Measurements from ENCODE around the gene KRT17. TPM values are rescaled to one million over a fixed set of nuclear protein-coding genes. Genes with fewer than 3 reads are reported as not detected.
A peak's percentile ranks its signal among the peaks of the same experiment; 100 is the strongest.

Gene KRT17
- total and polyA plus RNA-seq, 12 donors: 0.39 to 1.3 (median 0.55) TPM; not detected in 7

DNA sequence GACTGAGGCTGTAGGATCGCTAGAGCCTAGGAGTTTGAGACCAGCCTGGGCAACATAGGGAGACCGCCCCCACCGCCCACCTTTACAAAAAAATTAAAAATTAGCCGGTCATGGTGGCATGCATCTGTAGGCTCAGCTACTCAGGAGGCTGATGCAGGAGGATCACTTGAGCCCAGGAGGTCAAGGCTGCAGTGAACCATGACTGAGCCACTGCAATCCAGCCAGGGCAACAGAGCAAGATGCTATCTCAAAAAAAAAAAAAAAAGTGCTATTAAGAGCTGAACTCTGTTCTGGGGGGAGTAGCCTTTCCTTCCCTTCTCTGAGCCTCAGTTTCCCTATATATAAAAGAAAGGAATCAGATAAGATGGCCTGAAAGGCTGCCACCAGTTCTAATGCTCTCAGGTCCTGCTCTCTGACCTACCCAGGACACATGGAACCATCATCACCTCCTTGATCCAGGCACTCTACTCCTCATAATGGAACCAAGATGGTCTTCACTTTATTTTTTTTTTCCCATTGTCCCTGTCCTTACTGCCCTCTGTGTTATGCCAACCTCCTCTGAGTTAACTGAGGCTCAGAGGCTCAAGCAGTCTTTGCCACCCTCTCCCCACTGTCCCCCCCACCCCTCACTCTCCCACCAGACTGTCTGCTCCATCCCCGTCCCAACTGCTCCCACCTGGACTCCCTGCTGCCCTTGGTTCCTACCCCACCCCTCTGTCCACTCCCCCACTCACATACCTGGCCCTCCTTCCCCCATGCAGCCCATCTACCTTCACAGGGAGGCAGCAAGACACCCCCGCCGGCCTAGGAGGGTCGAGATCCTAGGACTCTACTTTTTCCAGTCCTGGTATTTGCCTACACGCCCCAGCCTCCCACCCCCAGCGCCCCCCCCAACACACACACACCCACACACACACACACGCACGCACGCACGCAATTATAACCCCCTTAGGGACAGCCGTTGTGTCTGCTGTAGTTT lies 40.5 kb upstream of the KRT17 start:
- Histone ChIP-seq H3K9me3 (replicated peaks in 1 of 3) (no peaks in the 10 kb centered on the region), H3K36me3 (replicated peaks in 1 of 2) (no peaks in the 10 kb centered on the region), H3K27ac (peak overlapping the region in 1 of 5 donors; percentile 86), H3K27me3 (no peaks in the 10 kb centered on the region), H3K4me3 (peak overlapping the region in 2 of 4 donors; percentile 37 to 52), H3K4me1 (replicated peaks in 1 of 2) (peaks cover 13 to 18% of the 10 kb centered on the region in 2 donors)
- WGBS, 4 donors: 43 to 67% (median 48%) methylated on average over 8 to 15 of the region's 15 CpGs
- no peak for DNase-seq
- TF ChIP-seq, protein P1, sequence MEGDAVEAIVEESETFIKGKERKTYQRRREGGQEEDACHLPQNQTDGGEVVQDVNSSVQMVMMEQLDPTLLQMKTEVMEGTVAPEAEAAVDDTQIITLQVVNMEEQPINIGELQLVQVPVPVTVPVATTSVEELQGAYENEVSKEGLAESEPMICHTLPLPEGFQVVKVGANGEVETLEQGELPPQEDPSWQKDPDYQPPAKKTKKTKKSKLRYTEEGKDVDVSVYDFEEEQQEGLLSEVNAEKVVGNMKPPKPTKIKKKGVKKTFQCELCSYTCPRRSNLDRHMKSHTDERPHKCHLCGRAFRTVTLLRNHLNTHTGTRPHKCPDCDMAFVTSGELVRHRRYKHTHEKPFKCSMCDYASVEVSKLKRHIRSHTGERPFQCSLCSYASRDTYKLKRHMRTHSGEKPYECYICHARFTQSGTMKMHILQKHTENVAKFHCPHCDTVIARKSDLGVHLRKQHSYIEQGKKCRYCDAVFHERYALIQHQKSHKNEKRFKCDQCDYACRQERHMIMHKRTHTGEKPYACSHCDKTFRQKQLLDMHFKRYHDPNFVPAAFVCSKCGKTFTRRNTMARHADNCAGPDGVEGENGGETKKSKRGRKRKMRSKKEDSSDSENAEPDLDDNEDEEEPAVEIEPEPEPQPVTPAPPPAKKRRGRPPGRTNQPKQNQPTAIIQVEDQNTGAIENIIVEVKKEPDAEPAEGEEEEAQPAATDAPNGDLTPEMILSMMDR (IDR thresholded peaks at IDR 0.05): no peak
- TF ChIP-seq POLR2A (IDR thresholded peaks at IDR 0.05): no peak
- intact Hi-C loops (cut with DNase I): loop anchor here in 1 of 2 donors (5.0 kb wide), 2 partner anchors 758 to 863 kb away; no protein-coding TSS in a partner anchor

DNA sequence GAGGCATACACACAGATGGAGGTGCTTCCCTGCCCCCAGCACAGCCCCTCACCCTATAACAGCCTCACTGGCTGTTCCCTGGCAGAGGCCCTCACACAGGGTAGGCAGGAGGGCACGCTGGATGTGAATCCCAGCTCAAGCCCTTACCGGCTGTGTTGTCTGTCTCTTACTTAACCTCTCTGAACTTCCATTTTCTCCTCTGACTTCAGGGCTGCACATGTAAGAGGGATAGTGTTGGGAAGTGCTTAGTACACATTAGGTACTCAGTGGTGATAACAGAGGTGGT lies 39.7 kb upstream of the KRT17 start:
- 71 to 94% (median 81%) methylated on average over 2 of the region's 2 CpGs for WGBS, 4 donors
- H3K36me3 ChIP-seq (replicated peaks in 1 of 2): no peaks in the 10 kb centered on the region
- DNase-seq: no peak
- intact Hi-C loops (cut with DNase I): loop anchor here in 1 of 2 donors (5.0 kb wide), 1 partner anchor 757 kb away; no protein-coding TSS in a partner anchor
- no peak for TF ChIP-seq POLR2A (IDR thresholded peaks at IDR 0.05)
- TF ChIP-seq, protein P1 (IDR thresholded peaks at IDR 0.05): no peak
- no peak overlapping the region for H3K4me3 ChIP-seq
- H3K4me1 ChIP-seq (replicated peaks in 1 of 2): peaks cover 13 to 18% of the 10 kb centered on the region in 2 donors
- H3K27ac ChIP-seq: no peak overlapping the region
- H3K27me3 ChIP-seq: no peaks in the 10 kb centered on the region
- H3K9me3 ChIP-seq (replicated peaks in 1 of 3): no peaks in the 10 kb centered on the region

DNA sequence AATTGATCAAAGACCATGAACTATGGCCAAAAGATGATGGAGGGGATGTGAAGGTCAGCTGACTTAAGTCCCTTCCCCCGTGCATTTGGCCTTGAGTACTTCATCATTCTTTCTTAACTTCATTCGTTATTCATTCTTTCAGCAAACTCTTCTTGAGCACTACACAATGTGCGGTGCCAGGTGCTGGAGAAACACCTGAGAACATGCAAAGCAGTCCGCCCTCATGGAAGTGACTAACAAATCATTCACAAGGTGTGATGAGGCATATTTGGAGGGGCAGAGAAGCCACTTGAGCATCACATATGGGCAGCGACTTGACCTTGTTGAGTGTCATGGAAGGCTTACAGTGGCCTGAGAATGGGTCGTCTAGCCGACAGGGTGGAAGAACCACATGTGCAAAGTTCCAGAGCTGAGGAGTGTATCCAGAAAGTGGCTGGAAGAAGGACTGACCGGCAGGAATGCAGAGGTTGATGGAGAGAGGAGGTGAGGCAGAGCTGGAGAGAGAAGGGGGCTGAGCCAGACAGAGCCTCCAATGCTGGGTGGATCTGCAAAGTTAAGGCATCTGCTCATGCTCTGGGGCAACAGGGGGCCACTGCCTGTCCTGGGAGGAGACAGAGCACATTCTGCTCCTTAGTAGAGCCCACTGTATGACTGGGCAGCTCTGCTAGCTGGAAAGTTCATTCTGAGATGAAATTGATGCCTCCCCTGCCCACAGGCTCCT lies 39.2 kb upstream of the KRT17 start:
- no peak overlapping the region for H3K27ac ChIP-seq
- no peaks in the 10 kb centered on the region for H3K27me3 ChIP-seq
- intact Hi-C loops (cut with DNase I): loop anchor here in 1 of 2 donors (5.0 kb wide), 1 partner anchor 756 kb away; no protein-coding TSS in a partner anchor
- 61 to 65% (median 63%) methylated on average over 8 of the region's 8 CpGs for WGBS, 4 donors
- H3K4me1 ChIP-seq (replicated peaks in 1 of 2): peaks cover 13 to 18% of the 10 kb centered on the region in 2 donors
- no peaks in the 10 kb centered on the region for H3K36me3 ChIP-seq (replicated peaks in 1 of 2)
- no peak overlapping the region for H3K4me3 ChIP-seq
- TF ChIP-seq, protein P1 (IDR thresholded peaks at IDR 0.05): no peak
- TF ChIP-seq POLR2A (IDR thresholded peaks at IDR 0.05): no peak
- DNase-seq: no peak
- H3K9me3 ChIP-seq (replicated peaks in 1 of 3): no peaks in the 10 kb centered on the region

DNA sequence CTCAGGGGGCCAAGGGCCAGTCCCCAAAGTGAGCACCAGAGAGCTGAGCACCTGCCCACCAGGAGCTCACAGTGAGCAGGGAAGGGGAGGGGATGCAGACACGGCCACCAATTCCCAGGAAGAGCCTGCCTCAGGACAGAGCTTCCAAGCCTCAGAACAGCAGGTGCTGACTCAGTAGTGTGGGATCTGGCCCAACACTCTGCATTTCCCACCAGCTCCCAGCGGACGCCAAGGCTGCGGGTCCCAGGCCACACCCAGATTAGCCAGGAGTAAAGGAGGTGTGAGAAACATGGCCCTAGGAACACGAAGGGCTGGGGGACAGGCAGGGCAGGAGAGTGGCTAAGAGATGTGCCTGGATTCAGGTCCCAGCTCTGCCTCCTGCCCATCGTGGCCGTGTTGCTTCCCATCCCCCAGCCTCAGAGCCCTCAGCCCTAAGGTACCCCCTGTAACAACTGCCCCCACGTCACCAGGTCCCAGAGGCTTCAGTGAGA lies 35.9 kb upstream of the KRT17 start:
- Histone ChIP-seq H3K4me1 (replicated peaks in 1 of 2) (no peaks in the 10 kb centered on the region), H3K27me3 (no peaks in the 10 kb centered on the region), H3K36me3 (replicated peaks in 1 of 2) (no peaks in the 10 kb centered on the region), H3K27ac (no peak overlapping the region), H3K9me3 (replicated peaks in 1 of 3) (no peaks in the 10 kb centered on the region), H3K4me3 (no peak overlapping the region)
- no peak for DNase-seq
- intact Hi-C loops (cut with DNase I): loop anchor here in 1 of 2 donors (5.0 kb wide), 1 partner anchor 753 kb away; no protein-coding TSS in a partner anchor
- WGBS, 4 donors: 44 to 71% (median 56%) methylated on average over 7 to 8 of the region's 8 CpGs
- TF ChIP-seq, protein P1 (IDR thresholded peaks at IDR 0.05): no peak
- no peak for TF ChIP-seq POLR2A (IDR thresholded peaks at IDR 0.05)

Data from adrenal gland (tissue), 12 donors.